HG03565 (cell line): ENCODE data around the gene GPR32.
"Not testable (repeated sequence)": the region's sequence is repeated elsewhere in the genome, so short reads cannot be mapped to it uniquely, and the experiment has no call there.

ENCODE experiments used
- ATAC-seq: cut with Tn5 transposase; IDR thresholded peaks from one replicate; pipeline ENCODE4 v1.9.1; 2021; ENCODE audit warnings: mild to moderate bottlenecking, moderate library complexity; ENCODE audit not compliant: unreplicated experiment

Gene GPR32, protein sequence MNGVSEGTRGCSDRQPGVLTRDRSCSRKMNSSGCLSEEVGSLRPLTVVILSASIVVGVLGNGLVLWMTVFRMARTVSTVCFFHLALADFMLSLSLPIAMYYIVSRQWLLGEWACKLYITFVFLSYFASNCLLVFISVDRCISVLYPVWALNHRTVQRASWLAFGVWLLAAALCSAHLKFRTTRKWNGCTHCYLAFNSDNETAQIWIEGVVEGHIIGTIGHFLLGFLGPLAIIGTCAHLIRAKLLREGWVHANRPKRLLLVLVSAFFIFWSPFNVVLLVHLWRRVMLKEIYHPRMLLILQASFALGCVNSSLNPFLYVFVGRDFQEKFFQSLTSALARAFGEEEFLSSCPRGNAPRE

DNA sequence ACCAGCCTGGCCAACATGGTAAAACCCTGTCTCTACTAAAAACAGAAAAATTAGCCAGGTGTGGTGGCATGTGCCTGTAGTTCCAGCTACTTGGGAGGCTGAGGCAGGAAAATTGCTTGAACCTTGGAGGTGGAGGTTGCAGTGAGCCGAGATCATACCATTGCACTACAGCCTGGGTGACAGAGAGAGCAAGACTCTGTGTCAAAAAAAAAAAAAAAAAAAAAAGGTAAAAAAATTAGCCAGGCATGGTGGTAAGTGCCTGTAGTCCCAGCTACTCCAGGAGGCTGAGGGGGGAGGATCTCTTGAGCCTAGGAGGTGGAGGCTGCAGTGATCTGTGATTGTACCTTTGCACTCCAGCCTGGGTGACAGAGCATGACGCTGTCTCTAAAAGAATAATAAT lies at the start of gene GPR32:
TSS of gene GPR32 (plus strand) at position 301 of the 400 bp plus-strand sequence. CDS start 137 bp downstream, outside the sequence.
- not testable (repeated sequence) for ATAC-seq

DNA sequence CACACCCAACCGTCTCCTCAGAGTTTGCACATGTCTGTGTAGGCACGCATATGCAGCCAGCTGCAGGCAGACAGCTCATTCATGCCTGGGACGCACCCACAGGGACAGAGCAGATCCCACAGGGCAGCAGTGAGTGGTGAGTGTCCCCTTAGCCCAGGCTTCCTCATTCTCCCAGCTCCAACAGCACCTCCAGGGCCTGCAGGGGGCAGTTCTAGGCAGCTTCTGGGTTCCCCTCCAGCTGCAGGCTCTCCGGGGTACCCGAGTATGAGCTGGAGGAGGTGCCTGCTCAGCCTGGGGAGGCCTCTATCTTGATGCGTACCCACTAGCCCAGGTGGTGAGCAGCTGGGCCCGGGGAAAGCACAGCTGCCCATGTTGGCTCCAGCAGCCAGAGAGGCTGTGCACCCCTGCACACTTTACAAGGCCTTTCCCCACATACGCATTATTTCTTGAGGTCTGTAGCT lies 49.3 kb upstream of the GPR32 start:
- ATAC-seq, result no peak

DNA sequence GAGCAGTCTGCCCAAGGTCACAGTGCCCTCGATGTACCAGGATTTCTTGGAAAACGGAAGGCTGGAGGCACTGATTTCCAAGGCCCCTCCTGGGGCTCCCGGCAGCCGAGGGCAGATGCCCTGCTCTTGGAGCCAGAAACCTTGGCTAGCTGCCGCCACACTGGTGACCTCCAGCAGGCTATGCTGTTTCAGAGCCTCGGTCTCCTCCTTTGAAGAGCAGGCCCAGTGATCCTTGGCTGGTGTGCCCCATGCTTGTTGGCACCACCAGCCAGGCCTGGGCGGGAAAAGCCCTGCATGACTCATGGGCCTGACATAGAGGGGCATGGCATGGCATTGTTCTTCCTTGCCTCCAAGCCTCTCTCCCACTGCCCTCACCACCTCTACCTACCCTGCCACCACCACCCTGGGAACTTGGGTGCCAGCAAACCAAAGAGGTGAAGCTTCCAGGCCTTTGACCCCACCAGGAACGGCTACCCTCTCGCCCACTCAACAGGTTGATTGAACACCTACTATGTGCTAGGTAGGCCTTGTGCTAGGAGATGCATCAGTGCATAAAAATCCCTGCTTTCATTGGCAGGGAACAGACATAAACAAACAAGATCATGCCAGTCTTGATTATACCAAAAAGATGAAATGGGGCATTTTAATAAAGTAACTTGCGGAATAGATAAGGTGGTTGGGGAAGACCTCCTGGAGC lies 48.7 kb upstream of the GPR32 start:
- no peak for ATAC-seq

DNA sequence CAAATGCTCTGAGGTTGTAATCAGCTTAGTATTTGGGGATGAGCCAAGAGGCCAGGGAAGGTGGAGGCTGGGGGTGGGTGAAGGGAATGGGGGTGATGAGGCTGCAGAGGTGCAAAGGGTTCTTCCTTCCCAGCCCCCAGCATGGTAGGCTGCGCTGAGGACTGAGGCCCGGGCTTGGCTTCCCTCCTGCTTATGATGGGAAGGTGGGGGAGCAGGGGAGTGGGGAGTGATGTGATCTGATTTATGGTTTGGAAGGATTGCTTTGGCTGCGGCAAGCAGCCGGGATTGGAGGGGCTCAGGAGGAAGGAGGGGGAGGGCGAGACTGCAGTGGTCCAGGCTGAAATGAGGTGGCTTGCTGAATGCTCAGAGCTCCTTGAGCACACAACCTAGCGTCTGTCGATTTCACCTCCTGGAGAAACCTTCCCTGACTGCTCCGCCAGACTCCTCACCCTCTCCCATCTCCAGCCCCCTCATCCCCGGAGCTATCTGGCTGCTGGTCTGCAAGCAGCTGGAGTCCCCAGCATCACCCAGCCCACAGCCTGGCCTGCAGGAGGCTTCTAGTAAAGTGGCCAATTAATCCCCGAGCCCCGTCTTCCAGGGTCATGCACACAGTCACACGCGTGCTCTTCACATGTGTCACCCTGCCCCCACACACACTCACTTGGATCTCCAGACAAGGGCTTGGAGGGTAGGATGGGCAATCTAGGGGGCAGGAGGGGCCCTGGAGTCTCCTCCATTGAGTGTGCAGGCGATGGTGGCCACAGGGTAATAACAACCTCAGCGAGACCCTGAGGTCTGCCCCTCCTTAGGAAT lies 47.9 kb upstream of the GPR32 start:
- ATAC-seq, result no peak

DNA sequence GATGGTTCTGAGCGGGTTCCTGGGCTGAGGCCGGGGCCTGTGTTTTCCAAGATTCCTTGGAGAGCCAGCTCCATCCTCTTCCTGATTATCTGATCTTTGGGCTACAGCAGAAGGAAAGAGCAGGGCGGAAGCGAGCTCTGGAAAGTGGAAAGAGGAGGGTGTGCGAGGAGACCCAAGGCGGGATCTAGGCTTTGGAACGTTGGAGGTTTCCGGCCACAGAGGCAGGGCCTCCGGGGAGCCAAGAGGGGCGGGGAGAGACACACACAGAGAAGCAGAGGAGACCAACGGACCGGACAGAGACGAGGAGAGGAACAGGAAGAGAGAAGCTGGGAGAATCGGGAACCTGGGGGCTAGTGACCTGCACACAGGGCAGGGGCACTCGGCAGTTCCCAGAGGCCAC lies 47.2 kb upstream of the GPR32 start, which contains the start of gene CLEC11A:
TSS of gene CLEC11A (plus strand) at position 296 of the 400 bp plus-strand sequence. CDS start 162 bp downstream, outside the sequence.
- no peak for ATAC-seq

DNA sequence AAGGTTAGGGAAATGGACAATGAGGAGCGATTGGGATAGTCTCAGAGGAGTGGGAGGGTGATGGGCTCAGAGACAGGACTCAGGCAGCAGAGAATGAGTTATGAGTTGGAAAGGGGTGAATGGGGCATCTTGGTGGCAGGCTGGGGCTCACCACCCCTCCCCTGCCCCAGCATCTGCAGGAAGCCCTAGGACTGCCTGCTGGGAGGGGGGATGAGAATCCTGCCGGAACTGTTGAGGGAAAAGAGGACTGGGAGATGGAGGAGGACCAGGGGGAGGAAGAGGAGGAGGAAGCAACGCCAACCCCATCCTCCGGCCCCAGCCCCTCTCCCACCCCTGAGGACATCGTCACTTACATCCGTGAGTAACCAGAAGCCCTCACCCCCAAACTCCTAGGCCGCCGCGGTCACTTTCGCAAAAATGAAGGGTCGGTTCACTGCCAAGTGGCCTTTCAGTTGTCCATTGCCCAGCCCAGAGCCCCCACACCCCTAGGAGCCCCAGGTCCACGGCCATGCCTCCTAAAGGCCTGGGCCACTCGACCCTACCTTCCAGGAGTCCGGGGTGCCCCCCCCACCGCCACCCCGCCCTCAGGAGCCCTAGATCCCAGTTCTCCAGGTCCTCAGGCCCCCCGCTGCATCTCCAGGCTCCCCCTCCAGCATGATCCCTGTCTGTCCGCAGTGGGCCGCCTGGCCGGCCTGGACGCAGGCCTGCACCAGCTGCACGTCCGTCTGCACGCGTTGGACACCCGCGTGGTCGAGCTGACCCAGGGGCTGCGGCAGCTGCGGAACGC lies 46.3 kb upstream of the GPR32 start:
- no peak for ATAC-seq

DNA sequence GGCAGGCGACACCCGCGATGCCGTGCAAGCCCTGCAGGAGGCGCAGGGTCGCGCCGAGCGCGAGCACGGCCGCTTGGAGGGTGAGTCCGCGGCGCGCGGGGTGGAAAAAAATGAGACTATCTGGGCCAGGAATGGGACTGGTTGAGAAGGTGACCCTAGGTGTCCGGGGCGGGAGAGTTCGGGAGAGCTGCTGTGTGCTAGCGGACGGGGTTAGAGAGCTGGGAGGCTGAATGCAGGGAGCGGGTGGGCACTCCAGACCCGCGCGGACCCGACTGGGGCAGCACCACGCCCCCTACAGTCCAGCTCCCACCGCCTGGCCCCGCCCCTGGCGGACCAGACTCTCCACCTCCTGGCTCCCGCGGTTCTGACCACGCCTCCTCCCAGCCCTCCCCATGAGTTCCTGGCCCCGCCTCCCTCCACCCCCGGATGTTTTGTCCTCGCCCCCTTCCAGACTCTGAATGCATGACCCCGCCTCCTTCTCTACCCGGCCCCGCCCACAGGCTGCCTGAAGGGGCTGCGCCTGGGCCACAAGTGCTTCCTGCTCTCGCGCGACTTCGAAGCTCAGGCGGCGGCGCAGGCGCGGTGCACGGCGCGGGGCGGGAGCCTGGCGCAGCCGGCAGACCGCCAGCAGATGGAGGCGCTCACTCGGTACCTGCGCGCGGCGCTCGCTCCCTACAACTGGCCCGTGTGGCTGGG lies 45.6 kb upstream of the GPR32 start:
- ATAC-seq, result peak; percentile 77

DNA sequence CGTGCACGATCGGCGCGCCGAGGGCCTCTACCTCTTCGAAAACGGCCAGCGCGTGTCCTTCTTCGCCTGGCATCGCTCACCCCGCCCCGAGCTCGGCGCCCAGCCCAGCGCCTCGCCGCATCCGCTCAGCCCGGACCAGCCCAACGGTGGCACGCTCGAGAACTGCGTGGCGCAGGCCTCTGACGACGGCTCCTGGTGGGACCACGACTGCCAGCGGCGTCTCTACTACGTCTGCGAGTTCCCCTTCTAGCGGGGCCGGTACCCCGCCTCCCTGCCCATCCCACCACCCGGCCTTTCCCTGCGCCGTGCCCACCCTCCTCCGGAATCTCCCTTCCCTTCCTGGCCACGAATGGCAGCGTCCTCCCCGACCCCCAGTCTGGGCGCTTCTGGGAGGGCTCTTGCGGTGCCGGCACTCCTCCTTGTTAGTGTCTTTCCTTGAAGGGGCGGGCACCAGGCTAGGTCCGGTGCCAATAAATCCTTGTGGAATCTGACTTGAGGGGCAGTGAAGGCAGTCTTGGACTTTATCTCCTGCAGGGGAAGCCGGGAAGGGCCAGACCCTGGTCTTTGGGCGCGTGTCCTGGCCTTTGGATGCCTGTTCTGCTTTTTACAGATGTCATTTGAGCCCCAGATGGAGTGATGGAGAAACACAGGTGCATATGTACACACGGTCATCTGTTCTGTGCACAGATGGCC lies 44.9 kb upstream of the GPR32 start:
- ATAC-seq, result no peak

DNA sequence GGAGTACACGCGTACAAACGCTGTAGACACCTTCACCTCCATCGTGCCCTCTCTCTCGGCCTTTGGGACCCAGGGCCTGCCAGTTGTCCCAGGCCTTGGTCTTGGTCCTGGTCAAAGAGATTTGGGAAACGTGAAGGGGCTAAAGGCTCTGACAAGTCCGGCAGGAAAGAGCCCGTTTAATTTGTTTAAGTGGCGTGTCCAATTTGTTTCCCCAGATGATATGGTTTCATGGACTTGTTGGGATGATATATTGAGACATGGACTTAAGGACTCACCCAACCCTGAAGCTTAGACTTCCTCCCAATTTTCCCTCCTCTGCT lies 44.4 kb upstream of the GPR32 start:
- ATAC-seq, result no peak

DNA sequence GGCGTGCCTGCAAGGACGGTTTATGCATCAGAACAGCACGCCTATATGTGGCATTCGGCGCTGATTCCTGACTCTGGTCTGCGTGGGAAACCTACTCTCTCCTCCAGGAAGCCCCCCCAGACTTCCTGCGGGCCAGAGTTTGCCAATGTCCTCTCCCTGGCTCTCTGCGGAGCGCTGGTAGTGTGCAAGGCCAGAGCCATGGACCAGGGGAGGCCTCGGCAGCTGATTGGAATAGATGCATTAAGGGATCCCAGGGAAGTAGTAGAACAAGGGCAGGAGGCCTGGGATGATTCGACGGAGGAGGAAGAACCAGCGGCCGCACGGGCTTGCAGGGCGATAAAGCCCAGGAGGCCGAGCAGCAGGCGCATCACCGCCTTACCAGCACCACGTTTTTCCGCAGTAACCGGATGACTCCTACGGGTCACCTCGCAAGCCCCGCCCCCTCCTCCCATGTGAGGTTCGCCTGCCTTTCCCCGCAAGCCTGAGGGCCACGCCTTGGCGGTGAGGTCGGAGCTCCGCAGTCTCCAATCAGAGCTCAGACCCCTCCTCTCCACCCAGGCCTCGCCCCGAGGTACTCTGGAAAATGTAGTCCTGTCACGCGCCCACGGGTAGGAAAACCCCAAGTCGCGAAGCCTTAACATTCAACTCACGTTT lies 42.1 kb upstream of the GPR32 start:
- no peak for ATAC-seq

DNA sequence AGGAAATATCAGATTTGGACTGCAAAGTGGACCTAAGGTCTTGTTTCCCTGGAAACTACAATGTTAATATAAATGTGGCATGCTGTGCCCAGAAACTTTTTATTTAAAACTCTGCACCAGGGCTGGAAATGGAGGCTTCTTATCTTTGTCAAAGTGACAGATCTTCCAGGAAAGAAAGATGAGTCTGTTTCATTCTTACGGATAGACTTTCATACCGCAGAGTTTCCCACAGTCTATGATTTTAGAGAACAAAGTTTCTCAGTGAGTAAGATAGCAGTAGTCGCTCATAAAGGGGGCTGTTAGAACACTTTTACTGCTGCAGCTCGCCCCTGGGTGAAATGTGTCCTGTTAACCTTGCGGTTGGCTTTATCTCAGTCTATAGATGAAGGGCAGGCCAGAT lies 40.4 kb upstream of the GPR32 start:
- no peak for ATAC-seq

DNA sequence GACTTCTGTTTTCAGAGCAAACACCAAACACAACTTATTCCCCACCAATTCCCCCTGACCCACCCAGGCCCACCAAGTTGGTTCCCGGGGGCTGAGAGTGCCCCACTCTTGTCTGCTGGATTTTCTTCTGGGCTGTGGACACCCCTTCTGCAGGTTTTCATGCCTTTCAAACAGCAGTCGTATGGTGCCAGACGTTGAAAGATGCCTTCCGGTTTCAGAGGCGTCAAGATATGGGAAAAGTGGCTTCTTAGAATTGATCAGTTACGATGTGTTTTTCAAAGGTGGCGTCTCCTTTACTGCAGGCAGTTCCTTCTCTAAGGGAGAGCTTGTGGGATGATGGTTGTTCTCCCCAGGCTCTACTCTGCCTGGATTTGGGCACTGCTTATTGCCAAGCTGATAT lies 34.4 kb upstream of the GPR32 start:
- no peak for ATAC-seq

DNA sequence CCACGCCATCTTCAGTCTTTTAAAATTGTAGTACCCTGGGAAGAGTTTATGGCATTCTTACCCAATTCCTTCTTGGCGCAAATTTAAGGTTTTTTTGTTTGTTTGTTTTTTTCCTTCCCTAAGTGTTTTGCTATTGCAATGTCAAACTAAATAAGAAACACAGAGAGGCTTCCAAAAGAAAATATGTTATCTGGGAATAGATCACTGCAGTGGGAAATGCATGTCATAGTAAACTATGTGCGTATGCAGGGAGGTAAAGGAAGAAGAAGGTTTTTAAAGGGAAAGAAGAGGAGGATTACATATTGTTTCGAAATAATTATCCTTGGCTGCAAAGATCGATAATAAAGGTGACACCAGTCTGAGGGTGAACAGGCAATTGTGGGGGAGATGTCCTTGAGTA lies 33.9 kb upstream of the GPR32 start:
- ATAC-seq, result no peak

DNA sequence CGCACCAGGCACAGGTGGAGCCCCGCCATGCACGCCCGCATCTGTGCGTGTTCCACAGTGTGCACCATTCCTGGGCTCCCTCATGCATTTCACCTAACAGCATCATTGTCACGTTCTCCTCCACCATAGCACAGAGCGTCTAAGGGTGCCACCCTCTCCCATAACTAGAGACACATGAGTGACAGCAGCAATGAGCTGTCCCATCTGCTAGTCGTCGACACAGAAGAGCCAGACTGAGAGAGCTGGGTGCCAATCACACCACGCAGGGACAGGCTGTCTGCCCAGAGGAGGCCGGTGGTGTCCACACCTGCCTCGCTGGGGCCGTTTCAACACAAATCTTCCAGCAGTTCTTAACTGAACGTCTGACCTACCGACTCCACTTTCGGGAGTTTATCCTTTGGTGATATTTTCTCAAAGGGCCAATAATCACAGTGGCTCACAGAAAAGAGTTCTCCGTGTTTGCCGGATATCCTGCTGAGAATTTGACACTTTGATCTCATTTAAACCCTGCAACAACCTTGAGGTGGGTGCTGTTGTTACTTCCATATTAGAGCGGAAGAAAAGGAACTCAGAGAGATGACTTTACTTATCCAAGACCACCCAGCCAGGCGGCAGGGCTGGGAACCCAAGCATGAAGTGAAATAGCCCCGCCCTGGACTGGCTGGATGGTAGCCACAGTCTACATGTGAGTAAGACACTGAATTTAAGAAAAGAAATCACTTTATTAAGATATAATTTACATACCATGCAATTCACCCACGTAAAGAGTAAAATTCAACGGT lies 30.9 kb upstream of the GPR32 start:
- ATAC-seq, result no peak

DNA sequence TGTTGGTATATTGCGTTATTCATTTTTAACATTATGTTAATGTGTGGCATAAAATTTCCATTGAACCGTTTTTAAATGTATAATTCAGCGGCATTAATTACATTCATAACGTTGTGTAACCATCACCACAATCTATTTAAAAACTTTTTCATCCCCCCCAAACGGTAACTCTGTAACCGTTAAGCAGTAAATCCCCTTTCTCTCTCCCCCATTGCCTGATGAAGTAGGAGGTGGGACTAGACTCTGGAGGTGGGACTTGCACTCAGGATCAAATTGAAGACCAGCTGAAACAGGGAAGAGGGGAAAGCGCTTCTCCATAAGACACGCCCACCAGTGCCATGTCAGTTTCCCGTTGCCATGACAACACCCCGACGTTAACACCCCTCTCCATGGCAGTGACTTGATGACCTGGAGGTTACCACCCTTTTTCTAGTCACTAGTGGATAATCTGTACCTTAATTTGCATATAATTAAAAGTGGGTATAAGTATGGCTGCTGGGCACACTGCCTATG lies 30.3 kb upstream of the GPR32 start:
- ATAC-seq, result no peak

DNA sequence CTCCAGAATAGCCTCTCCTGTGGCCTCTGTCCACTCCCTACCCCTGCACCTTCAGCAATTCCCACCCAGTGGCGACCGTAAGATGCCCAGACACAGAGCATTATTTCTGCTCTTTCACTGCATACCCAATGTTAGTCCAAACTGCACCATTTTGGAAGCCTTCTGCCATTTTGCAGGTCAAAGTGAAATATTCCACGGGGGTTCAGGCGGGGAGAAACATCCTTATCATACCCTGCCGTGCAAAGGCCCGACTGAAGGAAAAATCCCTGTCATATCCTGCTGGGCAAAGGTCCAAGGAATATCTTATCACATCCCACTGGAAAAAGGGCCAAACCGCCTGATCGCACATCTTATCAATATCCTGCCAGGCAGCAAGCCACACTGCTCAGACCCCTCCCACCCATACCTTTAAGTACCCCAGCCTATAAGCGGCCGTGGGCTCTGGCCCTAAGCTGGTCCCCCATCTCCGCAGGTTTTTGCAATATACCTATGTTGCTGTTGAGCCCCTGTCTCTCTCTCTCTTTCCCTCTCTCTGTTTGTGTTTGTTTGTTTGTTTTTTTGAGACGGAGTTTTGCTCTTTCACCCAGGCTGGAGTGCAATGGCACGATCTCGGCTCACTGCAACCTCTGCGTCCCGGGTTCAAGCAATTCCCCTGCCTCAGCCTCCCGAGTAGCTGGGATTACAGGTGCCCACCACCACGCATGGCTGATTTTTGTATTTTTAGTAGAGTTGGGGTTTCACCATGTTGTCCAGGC lies 28.9 kb upstream of the GPR32 start:
- ATAC-seq, result no peak

DNA sequence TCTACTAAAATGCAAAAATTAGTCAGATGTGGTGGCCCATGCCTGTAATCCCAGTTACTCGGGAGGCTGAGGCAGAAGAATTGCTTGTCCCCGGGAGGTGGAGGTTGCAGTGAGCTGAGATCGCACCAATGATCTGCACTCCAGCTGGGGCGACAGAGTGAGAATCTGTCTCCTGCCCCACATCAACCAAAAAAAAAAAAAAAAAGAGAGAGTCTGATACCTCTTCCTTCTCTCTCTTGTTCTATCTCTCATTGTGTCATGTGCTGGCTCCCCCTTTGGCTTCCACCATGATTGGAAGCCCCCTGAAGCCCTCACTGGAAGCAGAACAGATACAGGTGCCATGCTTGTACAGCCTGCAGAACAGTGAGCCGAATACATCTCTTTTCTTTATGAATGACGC lies 26.7 kb upstream of the GPR32 start:
- no peak for ATAC-seq
